ENCODE data around the gene BGN.

Gene BGN

DNA sequence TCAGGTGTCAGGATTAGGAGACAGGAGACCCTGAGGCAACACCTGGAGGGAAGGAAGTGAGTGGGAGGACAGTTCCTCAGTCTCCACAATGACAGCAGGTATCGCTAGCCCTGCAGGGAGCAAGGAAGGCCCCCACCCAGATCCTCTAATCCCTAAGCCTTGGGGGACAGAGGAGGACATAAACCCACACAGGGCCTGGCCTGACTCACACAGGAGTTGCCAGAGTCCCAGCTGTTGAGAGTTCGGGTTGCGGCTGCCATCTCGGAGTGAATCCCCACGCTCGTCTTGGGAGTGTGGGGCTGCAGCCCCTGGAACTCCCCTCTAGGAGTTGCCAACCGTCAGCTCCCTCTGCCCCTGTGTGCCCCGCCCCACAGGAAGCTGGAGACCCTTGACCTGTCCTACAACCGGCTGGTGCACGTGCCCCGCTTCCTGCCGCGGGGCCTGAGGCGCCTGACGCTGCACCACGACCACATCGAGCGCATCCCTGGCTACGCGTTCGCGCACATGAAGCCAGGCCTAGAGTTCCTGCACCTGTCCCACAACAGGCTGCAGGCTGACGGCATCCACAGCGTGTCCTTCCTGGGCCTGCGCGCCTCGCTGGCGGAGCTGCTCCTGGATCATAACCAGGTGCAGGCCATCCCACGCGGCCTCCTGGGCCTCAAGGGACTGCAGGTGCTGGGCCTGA, 9.2 kb upstream of the BGN start:
- no peak for DNase-seq

DNA sequence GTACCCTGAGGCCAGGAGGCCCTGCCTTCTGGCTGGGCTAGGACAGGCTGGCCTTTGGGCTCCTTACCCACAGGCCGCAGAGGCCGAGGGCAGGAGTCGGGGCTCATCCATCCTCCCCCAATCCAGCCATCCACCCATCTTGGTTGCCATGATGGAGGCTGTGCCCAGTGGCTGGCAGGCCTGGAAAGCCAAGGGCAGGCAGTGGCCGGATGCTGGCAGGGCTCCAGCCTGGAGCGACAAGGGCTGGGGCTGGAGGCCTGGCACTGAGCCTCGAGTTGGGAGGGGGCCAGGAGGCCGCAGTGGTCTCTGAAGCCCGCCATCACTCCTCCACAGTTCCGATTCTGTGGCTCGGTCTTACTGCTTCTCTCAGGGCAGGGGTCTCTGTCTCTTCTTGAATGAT, 8.6 kb upstream of the BGN start:
- peak; percentile 20 for DNase-seq

DNA sequence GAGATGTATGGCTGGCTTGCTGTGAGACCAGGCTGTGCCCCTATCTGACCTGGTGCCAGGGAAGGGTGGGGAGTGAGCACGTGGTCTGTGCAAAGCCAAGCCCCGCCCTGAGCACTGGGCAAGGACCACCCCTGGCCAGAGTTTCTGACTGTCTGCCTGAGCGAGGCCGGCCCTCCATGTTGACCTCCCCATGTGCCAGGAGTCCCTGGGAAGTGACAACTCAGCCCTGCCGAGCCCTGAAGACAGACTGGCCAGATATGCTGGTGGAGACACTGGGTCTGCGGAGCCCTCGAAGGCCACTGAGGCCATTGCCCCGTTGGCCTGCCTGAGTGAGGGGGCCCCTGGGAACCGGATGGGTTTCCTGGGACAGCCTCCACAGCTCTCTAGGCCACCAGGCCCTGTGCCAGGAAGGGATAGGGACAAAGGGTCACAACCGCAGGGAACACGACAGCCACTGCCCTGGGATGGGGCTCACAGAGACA, 7.1 kb upstream of the BGN start:
- no peak for DNase-seq

DNA sequence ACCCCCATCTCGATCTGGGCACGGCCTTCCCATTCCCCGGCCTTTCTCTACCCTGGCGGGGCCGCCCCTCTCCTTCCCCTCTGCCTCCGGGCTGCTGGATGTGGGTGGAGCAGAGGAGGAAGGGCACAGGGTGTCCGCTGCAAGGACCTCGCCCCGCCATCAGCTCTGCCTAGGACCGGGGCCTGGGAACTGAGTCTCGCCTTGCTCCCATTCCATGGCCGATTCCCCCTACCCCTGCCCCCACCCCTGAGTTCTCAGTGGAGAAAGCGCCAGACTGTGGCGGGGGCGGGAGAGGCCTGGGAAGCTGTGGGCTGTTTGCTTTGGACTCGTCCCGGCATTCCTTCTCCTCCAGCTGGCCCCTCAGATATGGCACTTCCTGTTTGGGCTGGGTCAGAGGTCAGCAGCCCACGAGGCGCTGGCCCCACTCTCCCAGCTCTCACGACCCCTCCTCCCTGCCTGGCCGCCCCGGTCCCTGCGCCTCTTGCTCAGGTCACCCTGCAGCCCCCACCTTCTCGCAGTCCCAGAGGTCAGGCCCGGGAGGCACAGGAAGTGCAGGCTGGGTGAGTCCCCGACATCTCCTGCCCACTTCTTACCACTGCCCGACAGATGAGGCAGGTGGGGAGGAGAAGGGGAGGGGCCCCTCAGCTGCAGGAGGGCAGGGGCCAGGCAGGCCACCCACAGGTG, 6.4 kb upstream of the BGN start:
- DNase-seq, result no peak

DNA sequence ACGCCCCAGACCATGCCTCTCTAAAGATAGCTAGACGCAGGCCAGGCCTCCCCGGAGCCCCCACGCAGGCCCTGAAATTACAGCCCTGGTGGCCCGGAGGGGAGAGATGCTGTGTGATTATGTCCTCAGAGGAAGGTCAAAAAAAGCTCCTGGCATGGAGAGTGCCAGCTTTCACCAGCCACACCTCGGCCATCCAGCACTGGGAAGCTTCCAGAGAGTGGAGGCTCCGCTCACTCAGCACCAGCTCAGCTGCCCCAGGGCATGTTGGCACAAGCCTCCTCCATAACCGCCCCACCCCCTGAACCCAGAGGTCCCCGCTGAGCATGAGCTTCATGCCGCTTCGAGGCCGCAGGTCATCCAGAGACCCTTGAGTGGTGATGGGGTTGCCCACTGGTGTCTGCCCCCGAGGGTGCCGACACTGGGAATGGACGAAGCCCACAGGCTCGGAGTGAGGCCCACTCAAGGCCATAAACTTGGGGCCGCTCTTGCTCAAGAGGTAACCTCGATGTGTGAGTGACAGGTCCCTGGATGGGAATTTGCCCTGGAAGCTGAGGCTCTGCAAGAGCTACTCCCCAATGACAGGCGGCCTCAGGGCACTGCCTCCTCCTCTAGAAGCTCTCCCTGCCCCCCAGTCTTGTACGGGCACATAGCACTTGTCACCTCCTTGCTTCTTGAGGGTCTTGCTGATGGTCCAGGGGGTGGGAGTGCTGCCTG, 4.4 kb upstream of the BGN start:
- DNase-seq, result no peak

DNA sequence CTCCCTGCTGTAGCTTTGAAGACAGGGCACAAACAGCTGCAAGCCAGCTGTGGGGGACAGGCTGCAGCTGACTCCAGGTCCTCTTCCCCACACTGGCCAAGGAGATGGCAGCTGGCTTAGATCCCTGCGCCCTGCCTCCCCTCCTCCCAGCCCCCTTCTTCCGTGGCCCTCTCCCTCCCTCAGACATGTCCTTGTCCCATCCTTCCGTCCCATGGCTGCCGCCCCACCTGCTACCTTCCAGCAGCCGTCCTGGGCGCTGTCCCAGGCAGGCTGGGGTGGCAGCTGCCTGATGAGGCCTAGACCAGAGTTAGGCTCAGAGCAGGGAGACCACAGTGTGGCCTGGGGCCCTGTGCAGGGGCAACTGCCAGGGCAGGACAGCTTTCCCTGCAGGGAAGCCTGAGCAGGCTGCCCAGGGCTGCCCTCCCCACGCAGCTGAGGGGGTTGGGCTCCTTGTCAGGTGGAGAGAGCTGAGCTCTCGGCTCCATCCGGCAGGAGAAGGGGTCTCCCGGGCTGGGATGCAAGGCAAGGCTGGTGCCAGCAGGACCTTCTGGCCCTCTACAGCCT, 3.3 kb upstream of the BGN start:
- no peak for DNase-seq

DNA sequence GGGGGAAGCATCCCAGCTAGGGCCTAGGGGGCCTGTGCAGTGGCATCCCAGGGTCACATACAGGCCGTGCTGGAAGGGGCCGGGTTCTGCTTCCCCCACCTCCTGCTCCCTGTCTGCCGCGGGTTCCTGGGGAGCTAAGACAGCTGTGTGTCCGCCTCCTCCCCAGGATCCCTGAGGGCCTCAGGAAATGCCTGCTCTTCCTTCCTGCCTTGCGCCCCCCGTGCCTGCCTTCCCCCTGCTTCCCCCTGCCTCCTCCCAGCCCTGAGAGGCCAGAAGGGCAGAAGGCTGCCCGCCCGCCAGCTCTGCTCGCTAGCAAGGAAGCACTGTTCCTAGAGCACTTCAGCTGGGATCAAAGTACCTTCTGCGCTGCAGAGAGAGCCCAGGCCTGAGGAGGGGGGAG, 2.9 kb upstream of the BGN start:
- no peak for DNase-seq

DNA sequence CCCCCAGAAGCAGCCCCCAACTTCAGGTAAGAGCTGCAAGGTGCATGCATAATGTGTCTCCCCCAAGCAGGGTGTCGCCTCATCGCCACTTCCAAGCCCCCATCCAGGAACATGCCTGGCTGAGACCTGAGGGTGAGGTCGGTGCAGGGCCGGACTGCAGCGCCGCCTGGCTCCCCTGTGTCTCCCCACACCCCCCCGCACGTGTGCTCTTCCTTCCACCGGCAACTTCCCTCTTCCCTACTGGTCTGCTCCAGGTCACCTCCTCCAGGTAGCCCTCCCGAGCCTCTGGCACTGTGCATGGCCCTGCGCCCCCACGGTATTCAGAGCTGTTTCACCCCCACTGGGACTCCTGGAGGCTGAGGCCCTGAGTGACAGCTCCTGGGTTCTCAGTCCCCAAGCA, 2.2 kb upstream of the BGN start:
- no peak for DNase-seq

DNA sequence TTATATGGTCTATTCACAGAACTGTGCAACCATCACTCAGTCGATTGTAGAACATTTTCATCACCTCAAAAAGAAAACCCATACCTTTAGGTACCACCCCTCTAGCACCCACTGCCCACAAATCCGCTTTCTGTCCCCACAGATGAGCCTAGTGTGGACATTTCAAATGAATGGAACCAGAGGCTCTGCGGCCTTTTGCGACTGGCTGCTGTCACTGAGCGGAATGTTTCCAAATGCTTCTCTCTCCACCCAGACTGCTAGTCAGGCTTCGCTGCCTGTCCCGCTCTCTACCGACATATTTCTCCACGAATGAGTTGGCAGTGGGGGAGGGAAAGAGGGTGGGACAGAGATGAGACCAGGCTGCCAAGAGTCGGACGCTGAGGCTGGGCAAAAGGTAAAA, 1.7 kb upstream of the BGN start:
- DNase-seq, result no peak

DNA sequence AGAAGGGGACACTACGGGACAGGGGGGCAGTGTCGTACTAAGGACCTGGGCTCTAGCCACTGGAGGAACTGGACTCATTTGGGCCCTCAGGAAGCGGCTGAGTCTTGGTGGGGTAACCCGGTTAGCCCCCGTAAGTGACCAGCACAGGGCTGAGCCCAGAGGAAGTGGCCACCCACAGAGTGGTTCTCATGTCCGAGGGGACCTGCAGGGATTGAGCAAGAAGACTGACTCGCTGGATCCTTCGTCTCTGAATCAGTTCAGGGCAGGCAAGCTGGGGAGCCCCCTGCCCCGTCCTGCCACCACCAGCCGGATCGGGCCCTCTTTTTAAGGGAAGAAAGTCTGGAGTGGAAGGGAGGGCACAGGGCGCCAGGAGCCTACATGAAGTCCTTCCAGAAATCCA, 719 bp upstream of the BGN start:
- no peak for DNase-seq

DNA sequence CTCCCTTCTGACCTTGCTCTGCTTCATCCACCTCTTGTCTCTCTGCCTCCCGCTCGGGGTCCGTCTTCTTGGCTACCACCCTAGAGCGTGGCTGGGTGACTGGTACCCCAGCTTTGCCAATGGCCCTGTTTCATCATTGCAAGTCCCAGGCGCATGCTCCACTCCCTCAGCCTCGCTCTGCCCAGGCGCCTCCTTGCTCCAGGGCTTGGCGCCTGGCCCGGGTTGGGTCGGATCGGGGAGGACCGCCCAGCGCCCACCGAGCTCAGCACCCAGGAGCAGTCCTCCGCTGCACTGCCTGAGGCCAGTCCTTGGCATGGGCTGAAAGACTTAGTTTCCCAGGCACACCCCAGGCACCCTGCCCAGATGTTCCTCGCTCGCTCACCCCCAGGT, 577 bp downstream of the BGN start:
- no peak for DNase-seq

DNA sequence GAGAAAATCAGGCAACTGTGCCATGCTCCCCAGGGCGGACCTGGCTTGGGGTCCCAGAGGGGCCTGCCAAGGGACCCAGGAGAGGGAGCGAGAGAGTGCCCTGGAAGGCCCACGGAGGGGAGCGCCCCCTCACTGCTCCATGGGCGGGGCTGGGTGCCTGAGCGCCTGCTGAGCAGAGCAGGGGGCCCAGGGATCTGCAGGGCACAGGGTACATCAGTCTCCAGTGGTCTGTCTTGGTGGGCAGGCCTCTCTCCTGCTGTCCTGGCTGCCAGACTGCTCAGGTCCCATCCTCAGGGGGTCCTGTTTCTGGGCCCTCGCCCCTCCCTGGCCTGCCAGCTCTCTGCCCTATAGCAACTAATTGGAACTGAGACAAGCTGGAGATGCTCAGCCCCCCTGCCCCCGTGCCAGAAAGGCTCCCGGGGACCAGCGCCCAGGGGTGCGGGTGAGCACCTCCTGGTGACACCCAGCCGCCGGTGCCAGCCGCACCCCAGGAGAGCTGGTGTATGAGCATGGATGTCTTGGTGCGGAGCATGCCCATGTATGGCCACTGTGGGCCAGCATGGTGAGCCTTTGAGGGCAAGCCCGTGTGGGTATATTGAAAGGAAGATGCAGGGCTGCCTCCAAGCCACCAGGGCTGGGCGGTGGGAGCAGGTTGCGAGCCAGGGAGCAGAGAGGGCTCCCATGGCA, 1.3 kb downstream of the BGN start:
- no peak for DNase-seq

DNA sequence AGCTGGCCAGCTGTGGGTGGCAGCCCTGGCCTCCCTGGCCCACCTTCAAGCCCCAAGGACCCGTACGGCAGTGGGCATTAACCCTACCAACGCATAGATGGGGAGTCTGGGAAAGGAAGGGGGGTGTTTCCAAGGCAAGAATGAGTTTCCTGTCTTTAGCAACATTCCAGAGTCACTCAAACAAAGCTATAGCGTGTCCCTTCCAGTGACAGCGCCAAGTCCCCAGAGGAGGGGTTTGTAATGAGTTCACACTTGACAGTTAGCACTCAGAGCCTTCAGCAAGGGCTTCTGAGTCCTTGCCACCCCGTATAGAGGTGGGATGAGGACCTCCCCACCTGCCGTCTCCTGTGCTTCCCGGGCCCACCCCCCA, 1.8 kb downstream of the BGN start:
- DNase-seq, result no peak

DNA sequence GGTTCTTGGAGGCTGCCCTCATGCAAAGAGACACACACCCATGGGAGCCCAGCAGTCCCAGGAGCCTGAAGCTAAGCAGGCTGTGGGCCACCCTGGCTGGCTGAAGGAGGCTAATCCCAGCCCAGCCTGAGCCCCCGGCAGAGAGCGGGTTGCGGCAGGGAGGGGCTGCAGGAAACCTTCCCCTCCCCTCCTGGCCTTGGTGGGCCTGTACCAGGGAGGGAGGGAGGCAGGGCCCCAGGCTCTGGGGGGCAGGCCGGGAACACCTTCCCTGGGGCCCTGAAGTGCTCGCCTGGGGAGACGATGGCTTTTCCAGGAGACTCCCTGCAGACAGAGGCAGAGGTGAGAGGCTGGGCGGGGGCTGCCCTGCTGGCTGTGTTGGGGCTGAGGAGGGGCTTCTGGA, 3.7 kb downstream of the BGN start:
- DNase-seq, result no peak

DNA sequence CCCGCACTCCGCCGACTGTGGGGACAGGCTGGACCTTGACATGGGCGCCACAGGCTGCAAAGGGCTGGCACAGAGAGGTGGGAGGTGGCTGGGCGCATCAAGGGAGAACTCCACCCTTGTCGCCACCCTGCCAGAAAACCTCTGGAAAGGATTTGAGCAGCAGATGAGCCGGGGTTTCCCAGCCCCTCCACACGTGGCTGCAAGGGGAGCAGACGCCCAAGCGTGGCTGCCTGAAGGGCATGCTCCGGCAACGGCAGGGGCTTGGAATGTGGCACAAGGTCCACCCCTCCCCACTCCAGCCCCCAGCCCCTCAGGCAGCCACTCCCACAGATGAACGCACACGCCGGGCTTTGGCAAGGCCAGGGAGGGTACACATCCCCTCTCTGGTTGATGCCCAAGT, 4.6 kb downstream of the BGN start:
- no peak for DNase-seq

DNA sequence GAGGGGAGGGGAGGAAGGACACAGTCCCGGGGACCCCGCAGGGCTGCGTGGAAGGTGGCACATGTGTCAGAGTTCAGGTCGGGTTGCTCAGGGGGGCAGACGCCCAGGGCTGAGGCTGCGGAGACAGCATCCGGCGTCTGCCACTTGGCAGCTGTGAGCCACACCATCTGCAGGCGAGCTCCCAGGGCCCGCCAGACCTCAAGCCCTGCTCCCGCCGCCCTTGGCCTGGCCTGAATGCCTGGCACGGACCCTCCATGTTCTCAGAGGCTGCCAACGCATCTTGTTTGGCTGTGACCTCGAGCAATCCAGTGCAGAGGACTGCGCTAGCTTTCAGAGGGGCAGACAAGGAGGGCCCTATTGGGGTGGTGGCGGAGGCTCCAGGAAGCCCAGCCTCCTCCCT, 5.1 kb downstream of the BGN start:
- no peak for DNase-seq

DNA sequence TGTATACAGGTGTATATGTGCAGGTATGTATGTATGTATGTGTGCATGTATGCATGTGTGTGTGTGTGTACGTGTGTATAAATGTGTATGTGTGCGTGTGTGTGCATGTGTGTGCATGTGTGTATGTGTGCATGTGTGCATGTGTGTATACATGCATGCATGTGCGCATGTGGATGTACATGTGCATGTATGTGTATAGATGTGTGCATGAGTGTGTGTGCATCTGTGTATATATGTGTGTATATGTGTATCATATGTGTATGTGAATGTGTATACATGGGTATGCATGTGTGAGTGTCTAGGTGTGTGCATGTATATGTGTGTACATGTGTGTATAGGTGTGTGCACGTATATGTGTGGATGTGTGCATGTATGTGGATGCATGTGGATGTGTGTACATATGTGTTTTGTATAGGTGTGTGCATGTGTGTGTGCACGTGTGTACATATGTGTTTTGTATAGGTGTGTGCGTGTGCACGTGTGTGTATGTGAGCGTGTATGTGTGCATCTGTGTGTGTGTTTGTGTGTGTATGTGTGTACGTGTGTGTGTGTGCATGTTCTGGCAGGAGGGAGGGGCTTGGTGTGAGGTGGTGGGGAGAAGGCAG, 6.0 kb downstream of the BGN start:
- DNase-seq, result no peak

DNA sequence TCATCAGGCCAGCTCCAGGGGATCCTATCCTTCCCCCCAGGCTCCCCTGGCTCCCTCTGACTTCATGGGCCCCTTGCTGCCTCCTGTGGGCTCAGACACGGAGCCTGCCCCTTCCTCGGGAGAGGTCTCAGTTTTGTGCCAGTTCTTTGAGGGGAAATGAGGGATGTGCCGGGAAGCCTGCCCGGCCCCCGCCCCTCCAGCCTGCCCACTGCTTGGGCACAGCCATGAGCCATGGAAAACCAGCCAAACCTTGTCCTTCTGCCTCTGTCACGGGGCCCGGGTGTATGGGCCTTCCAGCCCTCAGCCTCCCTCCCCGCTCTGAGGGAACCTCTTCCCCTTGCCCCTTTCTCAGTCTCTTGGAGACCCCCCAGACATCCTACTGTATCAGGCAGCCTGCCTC, 6.8 kb downstream of the BGN start:
- DNase-seq, result no peak

DNA sequence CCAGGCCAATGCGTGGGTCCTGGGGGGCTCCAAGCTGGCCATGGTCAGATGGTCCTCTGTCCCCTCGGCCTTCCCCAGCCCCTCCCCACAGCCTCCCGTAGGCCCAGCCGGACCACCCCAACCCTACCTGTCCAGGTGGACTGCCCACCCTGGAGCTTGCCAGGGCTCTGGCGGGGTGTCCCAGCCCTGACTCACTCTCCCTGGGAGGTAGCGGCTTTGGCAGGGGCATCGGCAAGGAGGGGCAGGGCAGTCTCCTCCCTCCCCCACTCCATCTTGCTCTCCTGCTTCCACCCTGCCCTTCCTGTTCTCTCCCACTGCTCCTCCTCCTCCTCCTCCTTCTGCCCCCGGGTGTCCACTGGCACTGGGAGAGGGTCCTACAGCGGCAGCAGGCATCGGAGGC, 7.4 kb downstream of the BGN start:
- DNase-seq, result no peak

DNA sequence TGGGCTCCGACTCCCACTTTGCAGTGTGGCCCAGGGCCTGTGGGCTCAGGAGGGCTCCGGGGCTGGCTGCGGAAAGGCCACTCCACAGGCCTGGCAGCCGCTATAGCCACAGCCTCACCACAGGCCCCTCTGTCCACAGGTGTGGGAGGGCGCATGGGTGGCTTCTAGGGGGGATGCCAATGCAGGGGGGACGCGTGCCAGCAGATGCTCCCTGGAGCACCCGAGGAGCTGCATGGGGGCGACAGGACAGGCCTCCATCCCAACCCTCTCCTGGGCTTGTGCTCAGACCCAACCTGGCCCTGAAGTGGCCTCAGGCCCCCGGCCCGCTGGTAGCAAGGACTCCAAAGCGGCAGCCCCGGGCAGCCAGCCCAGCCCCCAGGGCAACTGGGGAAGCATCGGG, 8.0 kb downstream of the BGN start:
- no peak for DNase-seq

DNA sequence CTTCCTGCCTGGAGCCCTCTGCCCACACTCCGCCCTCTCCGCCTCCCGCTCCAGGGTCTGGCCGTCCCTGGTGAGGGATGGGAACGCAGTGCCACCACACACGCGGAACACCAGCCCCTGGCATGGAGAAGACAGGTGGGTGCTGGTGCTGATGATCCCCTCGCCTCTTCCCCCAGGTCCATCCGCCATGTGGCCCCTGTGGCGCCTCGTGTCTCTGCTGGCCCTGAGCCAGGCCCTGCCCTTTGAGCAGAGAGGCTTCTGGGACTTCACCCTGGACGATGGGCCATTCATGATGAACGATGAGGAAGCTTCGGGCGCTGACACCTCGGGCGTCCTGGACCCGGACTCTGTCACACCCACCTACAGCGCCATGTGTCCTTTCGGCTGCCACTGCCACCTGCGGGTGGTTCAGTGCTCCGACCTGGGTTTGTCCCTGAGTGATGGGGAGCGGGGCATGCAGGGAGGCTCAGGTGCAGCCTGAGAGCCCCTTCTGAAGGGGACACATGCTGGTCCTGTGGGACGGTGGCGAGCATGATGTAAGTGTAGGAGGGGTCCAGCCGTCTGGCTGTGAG, 9.8 kb downstream of the BGN start:
- DNase-seq, result no peak

DNA sequence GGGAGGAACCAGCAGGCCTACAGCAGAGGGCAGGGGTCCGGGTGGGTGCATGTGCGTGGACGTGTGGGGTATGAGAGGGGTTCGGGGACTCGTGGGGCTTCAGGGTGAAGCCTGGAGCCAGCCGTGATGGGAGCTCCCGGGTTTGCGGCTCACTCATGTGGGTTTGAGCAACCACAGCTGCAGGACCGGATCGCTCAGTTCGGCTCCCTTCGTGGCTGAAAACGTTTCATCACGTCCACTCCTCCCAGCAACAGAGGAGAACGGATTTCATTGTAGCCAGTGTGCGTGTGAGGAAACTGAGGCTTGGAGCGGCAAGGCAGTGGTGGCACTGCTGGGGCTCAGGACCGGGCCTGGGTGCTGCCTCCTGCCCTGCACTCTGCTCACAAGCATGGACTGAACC, 10.6 kb downstream of the BGN start:
- no peak for DNase-seq
